HPDE6-E6E7 (cell line): Measurements from ENCODE around the gene GPR21.

Experiments used
- DNase-seq: peaks from one replicate; pipeline ENCODE4 v3.0.0; 2011; ENCODE audit warnings: missing footprints; ENCODE audit errors: extremely low spot score

GPR21 gene, protein sequence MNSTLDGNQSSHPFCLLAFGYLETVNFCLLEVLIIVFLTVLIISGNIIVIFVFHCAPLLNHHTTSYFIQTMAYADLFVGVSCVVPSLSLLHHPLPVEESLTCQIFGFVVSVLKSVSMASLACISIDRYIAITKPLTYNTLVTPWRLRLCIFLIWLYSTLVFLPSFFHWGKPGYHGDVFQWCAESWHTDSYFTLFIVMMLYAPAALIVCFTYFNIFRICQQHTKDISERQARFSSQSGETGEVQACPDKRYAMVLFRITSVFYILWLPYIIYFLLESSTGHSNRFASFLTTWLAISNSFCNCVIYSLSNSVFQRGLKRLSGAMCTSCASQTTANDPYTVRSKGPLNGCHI

DNA sequence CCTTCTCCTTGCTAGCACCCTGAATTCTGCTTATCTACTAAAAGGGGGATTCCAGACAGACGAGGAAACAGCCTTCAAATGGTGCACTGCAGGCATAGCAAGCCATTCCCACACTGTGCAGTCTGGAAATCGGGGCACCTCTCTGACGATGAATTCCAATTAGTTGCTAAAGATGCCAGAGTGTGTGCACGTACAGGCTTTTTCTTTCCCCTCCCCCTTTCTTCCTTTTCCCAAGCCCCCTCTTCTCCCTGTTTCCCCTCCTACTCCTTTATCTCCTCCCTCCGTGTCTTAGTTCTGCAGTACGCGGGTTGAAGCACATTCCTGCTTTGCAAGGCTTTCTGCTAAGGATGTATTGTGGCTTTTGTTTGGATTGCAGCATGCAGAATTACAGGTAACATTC, at the start of gene GPR21:
GPR21 (plus strand) TSS at position 316 of the 400 bp plus-strand sequence. CDS start 900 bp downstream, outside the sequence.
- no peak for DNase-seq

DNA sequence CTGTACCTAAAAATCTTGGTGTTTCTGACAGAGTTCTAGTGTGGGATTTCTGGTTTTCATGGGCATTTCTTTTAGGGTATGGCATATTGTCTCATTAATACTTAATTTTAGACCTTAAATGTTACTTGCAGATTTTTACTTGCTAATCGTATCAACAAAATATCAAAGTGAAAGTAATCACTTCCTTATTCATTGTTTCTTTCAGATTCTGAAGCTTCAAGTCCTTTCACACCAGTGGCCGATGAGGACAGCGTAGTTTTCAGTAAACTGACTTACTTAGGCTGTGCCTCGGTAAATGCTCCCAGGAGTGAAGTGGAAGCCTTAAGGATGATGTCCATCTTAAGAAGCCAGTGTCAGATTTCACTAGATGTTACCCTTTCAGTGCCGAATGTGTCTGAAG, 47.5 kb upstream of the GPR21 start:
- no peak for DNase-seq

DNA sequence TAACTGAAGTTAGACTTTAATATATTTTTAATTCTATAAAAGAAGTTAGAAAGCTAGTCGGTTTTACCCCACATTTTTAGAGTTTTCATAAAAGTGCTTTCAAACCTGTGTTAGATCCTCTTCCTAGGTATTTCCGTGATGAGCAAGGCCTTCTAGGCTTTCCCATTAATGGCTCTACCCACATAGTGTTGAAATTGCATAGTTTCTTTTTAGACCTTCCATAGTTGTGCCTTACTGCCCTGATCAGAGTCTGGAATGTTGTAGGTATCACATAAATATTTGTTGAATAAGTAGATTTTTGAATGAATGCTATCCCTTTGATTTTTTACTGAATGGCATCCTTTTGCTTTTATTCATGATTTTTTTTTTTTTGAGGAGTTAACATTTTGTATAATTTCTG, 45.3 kb upstream of the GPR21 start:
- no peak for DNase-seq

DNA sequence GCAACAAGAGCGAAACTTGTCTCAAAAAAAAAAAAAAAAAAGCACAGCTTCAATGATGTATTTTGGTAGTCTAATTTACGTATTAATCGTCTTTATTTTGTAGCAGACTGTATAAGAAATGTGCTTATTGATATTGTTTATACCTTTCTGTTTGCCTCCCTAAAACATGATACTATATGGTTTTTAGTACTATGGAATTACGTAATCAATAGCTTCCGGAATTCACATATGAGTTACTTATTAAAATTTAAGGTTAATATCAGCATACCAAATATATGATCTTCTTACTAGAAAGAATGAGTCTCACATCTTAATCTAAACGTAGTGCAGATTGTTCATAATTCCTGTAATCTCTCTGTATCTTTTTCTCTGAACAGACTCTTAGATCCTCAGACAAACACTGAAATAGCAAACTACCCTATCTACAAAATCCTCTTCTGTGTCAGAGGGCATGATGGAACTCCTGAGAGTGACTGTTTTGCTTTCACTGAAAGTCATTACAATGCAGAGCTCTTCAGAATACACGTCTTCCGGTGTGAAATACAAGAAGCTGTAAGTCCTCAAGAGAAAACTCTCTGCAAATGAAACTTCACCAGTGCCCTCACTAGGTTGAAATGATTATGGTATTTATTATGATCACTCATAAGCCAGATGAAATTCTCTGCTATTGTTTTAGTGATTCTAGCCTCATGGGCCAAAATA, 44.4 kb upstream of the GPR21 start:
- no peak for DNase-seq

DNA sequence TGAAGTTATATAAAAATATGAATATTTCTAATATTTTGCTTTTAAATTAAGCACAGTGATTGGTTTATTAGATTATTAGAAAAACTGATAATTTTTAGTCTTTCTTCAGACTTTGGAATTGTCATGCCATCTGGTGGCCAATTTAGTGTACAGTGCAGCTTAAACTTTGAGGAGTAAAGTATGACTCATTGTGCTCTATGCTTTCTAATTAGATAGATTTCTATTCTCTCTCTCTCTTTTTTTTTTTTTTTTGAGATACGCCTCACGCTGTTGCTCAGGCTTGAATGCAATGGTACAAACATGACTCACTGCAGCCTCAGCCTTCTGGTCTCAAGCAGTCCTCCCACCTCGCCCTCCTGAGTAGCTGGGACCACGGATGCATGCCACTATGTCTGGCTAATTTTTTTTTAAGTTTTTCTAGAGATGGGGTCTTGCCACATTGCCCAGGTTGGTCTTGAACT, 42.1 kb upstream of the GPR21 start:
- peak; percentile 50 for DNase-seq

DNA sequence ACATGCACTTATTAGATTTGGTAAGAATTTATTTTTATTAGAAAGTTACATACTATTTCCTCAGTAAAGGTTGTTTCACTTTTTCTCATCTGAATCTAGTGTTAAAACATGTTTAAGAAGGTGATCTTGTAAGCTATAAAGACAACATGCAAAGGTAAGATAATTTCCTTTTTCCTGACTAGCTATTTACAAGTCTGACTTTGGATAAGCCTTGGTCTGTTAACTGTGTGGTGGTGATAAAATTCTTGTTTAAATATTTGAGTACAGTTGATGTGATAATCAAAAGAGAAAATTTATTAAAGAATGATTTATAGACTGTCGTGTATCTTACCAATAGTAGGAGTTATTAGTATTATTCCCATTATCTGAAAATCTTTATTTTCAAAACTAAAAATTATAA, 36.9 kb upstream of the GPR21 start:
- no peak for DNase-seq

DNA sequence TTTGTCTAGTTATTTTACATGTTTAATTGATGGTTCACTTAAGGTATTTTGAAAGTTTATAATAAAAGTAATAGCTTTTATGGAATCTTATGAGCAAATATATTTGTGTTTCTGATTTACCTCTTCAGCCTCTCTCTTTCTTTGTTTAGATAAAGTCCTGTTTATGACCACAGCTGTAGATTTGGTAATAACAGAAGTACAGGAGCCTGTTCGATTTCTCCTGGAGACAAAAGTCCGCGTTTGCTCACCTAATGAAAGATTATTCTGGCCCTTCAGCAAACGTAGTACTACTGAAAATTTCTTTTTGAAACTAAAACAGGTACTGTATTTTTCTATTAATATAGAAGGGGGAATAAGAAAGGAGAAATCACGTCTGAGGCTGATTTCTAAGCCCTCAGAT, 35.0 kb upstream of the GPR21 start:
- no peak for DNase-seq

DNA sequence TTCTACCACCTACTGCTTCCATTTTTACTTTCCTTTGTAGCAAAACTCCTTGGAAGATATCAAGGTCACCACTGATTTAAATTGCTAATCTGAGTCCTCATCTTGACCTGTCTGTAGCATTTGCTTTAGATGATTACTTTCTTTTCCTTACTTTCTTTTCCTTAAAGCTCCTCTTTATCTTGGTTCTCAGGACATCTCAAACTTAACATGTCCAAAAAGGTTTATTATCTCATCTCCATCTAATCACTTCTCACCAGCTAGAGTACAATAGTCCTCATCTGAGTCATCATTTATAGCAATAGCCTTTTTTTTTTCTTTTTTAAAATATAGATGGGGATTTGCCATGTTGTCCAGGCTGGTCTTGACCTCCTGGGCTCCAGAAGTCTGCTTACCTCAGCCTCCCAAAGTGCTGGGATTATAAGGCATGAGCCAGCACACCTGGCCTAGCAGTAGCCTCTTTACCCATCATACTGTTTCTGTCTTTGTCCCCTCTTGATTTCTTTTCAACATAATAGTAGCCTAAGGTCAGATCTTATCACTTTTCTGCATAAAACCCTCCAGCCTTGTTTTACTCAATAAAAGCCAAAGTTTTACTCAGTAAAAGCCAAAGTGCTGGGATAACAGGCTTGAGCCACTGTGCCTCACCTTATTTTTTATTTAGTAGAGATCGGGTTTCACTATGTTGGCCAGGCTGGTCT, 32.9 kb upstream of the GPR21 start:
- DNase-seq, result no peak

DNA sequence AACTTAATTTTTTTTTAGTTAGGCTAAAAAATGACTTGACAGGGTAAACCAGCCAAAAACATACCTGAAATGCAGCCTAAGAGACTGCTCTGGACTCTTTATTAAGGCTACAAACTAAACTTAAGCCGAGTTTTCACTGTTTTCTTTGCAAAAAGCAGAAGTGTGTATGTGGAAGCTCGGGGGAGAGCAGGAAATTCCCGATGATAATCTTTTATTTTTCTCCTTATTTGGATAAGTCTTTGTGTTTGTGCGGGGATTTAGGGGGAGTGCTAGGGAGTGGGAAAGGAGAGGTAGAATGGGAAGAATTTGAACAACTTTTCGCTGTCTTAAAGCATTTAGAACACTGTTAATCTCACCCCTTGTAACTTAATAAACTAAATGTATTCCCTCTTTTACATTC, 30.7 kb upstream of the GPR21 start:
- DNase-seq, result no peak

DNA sequence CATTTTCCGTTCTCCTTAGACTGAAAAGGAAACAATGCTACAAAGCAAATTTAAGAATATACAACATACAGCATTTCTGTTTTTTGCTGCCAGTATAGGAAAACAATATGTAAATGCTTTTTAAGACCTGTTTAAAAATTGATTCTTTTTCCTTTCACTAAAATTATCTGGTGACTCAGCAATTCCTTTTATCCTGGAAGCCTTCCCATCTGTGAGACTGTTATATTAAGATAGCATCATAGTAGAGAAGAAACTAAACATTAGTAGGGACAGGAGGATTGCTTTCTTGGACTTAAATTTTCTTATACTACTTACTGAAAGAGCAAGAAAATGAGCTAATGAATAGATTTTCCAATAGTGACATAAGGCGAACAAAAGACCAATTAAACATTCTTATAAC, 30.0 kb upstream of the GPR21 start:
- DNase-seq, result no peak

DNA sequence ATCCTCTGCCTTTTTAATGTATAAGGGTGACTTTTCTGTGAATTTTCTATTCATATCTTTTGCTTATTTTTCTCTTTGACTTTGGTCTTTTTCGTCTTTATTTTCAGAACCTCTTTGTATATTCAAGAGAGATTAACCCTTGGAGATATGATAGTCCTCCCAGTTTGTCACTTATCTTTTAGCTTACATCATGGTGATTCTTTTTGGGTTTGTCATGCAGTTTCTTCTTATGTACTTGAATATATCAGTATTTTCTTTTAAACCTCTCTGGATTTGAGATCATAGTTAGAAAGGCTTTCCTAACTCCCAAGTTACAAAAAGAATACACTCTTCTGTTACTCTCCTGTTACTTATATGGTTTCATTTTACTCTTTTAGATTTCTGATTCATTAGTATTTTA, 27.5 kb upstream of the GPR21 start:
- DNase-seq, result no peak

DNA sequence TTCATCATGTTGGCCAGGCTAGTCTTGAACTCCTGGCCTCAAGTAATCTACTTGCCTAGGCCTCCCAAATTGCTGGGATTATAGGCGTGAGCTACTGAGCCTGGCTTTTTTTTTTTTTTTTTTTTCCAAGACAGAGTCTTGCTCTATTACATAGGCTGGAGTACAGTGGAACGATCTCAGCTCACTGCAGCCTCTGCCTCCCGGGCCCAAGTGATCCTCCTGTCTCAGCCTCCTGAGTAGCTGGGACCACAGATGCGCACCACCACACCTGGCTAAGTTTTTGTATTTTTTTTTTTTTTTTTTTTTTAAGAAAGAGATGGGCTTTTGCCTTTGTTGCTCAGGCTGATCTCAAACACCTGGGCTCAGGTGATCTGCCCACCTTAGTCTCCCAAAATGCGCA, 26.2 kb upstream of the GPR21 start:
- no peak for DNase-seq

DNA sequence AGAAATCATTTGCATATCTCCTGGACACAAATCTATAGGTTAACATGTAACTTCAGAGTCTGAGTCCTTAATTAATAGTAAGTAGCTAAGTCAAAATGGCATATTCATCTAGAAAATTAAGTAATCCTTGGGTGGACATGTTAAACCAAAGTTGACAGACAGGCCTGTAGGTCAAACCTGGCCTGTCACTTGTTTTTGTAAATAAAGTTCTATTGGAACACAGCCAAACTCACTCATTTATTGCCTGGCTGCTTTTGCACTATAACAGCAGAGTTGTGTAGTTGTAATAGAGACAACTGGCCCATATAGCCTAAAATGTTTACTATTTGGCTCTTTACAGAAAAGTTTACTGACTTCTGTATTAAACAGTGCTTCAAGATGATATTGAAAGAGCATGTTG, 24.6 kb upstream of the GPR21 start:
- no peak for DNase-seq

DNA sequence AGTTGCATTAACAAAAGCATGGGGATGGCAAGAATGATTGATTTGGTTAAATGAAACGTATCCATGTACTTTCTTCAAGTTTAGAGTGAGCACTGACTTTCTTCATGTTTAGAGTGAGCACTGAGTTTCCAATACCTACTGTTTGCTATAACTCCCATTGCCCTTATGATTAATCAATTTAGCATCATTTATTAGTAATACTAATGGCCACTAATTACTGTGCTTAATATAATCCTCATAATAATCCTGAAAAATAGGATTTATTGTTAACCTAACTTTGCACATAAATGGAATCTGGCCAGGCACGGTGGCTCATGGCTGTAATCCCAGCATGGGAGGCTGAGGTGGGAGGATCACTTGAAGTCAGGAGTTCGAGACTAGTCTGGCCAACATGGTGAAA, 22.1 kb upstream of the GPR21 start:
- no peak for DNase-seq

DNA sequence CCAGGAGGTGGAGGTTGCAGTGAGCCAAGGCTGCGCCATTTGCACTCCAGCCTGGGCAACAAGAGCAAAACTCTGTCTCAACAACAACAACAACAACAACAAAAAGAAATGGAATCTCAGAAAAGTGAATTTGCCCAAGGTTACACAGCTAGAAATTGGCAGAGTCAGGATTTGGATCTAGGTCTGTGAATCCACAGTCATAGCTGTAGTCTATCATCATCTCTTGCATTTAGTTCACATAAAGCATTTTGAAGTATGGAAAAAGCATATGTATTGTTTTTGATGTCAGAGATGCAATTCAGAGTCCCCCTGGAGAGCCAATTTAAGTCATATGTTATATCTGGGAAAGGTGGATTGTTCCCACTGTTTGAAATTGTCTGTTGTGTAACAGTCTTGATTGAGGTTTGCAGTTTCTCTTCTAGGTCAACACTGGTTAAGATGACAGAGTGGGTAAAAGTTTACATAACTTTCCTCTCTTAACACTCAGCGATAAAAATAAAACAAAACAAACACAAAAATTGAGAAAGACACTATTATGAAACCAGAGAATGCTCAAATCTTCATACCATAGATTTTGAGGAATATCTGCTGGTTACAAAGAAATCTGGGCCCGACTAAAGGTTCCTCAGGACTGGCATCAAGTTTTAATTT, 21.5 kb upstream of the GPR21 start:
- DNase-seq, result no peak

DNA sequence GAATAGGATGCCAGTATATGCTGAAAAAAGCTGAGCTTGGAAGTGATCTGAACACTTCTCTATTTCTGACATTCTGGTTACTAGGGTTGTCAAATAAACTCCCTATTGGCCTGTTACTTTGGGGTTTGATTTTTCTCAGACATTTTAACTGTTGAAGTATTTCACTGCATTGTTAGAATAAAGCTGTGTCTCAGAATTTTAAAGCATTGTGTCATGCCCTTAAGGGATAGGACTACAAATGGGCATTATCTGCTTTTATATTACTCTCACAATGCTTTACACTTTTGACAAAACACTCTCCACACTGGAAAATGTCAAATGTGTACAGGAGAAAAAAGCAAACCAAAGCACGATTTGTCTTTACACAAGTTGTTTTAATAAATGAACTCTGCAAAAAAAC, 16.8 kb upstream of the GPR21 start:
- no peak for DNase-seq

DNA sequence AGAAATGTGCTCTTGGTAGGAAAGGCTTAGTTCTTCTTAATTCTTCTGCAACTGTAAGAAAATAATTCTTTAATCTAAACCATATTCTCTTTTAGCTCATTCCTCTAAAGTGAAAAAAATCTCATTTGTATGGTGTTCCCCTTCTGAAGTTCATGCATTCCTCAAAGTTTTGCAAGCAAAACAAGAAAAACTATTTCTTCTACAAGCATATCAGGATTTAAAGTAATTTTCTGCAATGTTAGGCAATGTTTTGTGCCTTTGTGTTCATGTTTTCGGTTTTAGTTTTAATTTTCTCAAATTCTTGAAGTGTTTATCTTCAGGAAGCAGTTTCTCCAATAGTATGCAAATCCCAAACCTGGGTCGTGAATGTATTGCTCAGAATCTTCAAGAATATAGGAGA, 12.7 kb upstream of the GPR21 start:
- no peak for DNase-seq

DNA sequence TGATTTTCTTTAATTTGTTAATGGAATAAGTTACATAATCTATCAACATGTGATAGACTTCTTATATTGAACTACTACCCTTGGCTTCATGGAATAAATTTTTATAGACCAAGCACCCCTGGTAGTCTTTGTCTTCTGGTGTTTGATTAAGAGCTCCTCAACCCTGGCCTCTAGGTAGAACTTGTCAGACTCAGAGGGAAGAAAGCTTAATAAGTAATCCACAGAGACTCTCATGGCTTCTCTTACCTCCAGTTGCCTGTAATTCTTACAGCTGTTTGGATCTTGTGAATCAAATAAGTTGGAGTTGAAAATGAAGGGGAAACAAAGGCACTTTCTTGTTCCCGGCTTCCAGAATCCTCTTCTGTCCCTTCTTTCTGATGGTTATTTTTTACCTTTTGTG, 7.0 kb upstream of the GPR21 start:
- DNase-seq, result no peak

DNA sequence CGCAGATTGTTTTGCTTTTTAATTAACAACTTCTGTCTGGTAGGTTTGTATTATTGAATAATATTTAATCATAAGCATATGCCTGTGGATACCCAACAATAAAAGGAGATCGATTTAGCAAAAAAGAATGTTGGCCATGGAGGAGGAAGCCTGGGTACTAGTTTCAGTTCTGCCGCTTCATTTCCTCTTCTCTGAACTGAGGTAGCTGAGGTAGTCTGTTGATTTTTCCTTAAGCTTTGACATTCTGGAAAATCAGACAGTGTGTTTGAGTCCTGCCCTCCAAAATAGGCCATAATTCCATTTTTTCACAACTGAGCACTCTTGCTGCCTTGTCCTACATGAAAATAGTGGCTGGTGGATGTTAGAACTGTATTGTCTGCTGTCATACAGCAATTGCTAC, 6.0 kb upstream of the GPR21 start:
- DNase-seq, result no peak

DNA sequence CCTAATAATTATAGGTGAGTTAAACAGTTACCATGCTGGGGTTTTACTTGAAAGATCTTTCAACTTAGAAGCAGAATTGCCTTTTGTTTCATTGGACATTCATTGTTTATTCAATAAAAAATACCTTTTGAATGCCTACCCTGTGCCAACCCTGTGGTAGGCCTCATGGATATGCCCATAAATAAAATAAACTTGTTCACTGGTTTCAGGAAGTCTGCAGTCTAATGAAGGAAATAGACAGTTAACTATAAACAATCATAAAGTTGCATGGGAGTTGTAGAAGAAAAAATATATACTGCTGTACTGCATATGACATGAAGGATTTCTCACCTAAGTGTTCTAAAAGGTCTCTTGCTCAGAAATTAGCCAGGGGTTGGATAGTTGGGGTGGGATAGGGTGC, 5.3 kb upstream of the GPR21 start:
- no peak for DNase-seq

DNA sequence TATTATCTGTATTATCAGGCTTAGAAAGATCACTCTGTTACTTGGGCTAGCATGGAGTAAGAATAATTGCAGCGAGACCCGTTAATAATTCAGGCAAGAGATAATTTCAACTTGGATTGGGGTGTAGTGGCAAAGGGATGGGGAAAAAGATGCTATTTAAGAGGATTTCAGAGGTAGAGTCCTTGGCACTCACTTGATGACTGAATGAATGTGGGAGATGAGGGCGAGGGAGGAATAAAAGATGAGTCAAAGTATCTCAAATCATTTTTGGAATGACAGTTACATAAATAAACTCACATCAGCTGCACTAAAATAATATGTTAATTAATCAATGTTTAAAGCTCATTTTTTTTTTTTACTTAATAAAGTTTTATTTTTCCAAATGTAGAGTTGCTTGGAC, 4.5 kb upstream of the GPR21 start:
- no peak for DNase-seq

DNA sequence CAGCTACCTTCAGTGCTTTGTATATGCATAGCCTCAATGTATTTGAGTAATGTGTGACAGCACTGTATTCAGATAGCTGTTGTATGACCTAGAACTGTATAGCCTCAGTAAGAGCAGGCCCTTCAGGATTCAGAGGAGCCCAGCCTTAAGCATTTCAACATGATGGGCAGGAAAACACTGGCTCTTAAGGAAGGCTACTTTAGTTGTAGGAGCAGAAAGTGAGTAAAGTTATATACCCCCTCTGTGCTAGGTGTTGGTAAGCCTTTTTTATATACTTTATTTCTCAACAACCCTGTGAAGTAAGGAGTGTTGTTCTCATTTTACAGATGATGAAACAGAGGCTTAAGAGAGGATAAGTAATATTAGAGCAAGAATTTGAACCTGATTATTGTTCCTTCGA, 1.5 kb upstream of the GPR21 start:
- no peak for DNase-seq
